Common myeloid progenitor, CD34-positive (primary cell): ENCODE measurements around the gene ADCY2.

Experiments
- CTCF ChIA-PET: fragments of 350-600 bp; sonication (Branson Sonifier 250); formaldehyde crosslinking; loops from one replicate; lab custom pipeline; 2021; ENCODE audit warnings: antibody characterized with exemption; lab: Charles Lee
- POLR2A ChIA-PET: fragments of 350-600 bp; sonication (Branson Sonifier 250); formaldehyde crosslinking; loops from one replicate; lab custom pipeline; 2021; ENCODE audit warnings: antibody characterized with exemption; lab: Charles Lee
- DNase-seq, 3 donors: peaks; one replicate each; pipeline versions ENCODE4 v3.0.0 to v3.0.0-alpha.2; 2013
- H3K27ac ChIP-seq, 2 experiments: 1 replicate in 1 of 2; 2 replicates in 1 of 2; pipeline ENCODE4 v1.7.0; 2013; ENCODE audit warnings: inconsistent platforms in 2 of 2, low read length in 2 of 2, mild to moderate bottlenecking in 2 of 2, low read depth in 1 of 2, moderate library complexity in 1 of 2; ENCODE audit not compliant: severe bottlenecking in 2 of 2, insufficient read depth in 1 of 2, poor library complexity in 1 of 2
- H3K27me3 ChIP-seq, 5 experiments: replicated peaks in 2 of 5; 1 replicate in 3 of 5; 2 replicates in 2 of 5; pipeline versions ENCODE4 v1.6.1 to v1.7.0; 2013; ENCODE audit warnings: low read length in 4 of 5, mild to moderate bottlenecking in 2 of 5, moderate library complexity in 2 of 5, inconsistent platforms in 1 of 5; ENCODE audit not compliant: insufficient read depth in 5 of 5, control insufficient read depth in 4 of 5
- H3K36me3 ChIP-seq, 4 experiments: 1 replicate in 2 of 4; 2 replicates in 2 of 4; pipeline versions ENCODE4 v1.6.1 to v1.7.0; 2013; ENCODE audit warnings: low read length in 3 of 4, control low read depth in 1 of 4, mild to moderate bottlenecking in 1 of 4; ENCODE audit not compliant: control insufficient read depth in 4 of 4, insufficient read depth in 4 of 4
- H3K4me1 ChIP-seq, 4 experiments: 1 replicate in 3 of 4; 2 replicates in 1 of 4; pipeline versions ENCODE4 v1.6.1 to v1.7.1; 2013; ENCODE audit warnings: low read length in 3 of 4, mild to moderate bottlenecking in 3 of 4, control low read depth in 1 of 4, inconsistent platforms in 1 of 4, moderate library complexity in 1 of 4; ENCODE audit not compliant: control insufficient read depth in 4 of 4, insufficient read depth in 4 of 4; ENCODE audit errors: control extremely low read depth in 1 of 4
- H3K4me3 ChIP-seq, 7 experiments: 1 replicate in 4 of 7; 2 replicates in 3 of 7; pipeline versions ENCODE4 v1.5.1 to v1.7.0; 2013; ENCODE audit warnings: mild to moderate bottlenecking in 7 of 7, low read length in 6 of 7, moderate library complexity in 6 of 7, inconsistent platforms in 2 of 7, low read depth in 2 of 7, control low read depth in 1 of 7; ENCODE audit not compliant: insufficient read depth in 4 of 7, control insufficient read depth in 1 of 7; ENCODE audit errors: extremely low read depth in 1 of 7
- H3K9me3 ChIP-seq, 5 experiments: 1 replicate in 4 of 5; 2 replicates in 1 of 5; pipeline versions ENCODE4 v1.6.1 to v1.7.1; 2013; ENCODE audit warnings: low read length in 4 of 5, mild to moderate bottlenecking in 2 of 5, inconsistent platforms in 1 of 5, low read depth in 1 of 5, moderate library complexity in 1 of 5; ENCODE audit not compliant: control insufficient read depth in 4 of 5, insufficient read depth in 2 of 5; ENCODE audit errors: control extremely low read depth in 1 of 5
- WGBS: methylation state at CpG from one replicate; pipeline ENCODE4 v1.1.5; 2013; ENCODE audit not compliant: insufficient coverage; 5-methylcytosine and 5-hydroxymethylcytosine counted together

The ADCY2 gene

GRCh38 chr5:7852542-7852941, 456.6 kb downstream of the ADCY2 start:
- Histone ChIP-seq H3K36me3 (no peaks in the 10 kb centered on the region), H3K27me3 (peaks cover 0 to 30% (median 24%) of the 10 kb centered on the region in 5 experiments), H3K4me3 (no peak overlapping the region), H3K27ac (no peak overlapping the region), H3K9me3 (no peaks in the 10 kb centered on the region), H3K4me1 (peaks cover 0 to 19% (median 14%) of the 10 kb centered on the region in 4 experiments)
- ChIA-PET POLR2A (no interaction called here), CTCF (interaction anchor here (1.5 kb wide), 1 partner anchor 14 kb away, joined by 3 read pairs; no protein-coding TSS in a partner anchor)
- peak in 2 of 3 donors; percentile 15 to 22 for DNase-seq
- 100% methylated on average over 1 of the region's 1 CpG for WGBS

- Histone ChIP-seq H3K4me3 (no peak overlapping the region), H3K27me3 (peaks cover 0 to 28% (median 22%) of the 10 kb centered on the region in 5 experiments), H3K9me3 (no peaks in the 10 kb centered on the region), H3K36me3 (no peaks in the 10 kb centered on the region), H3K4me1 (peaks cover 0 to 23% (median 18%) of the 10 kb centered on the region in 4 experiments), H3K27ac (no peak overlapping the region)
- DNase-seq: no peak
- CTCF ChIA-PET: no interaction called here
- WGBS: 100% methylated on average over 1 of the region's 2 CpGs
- POLR2A ChIA-PET: no interaction called here
Measured at GRCh38 chr5:7852988-7853387, 457.1 kb downstream of the ADCY2 start.

- Histone ChIP-seq H3K4me3 (no peak overlapping the region), H3K27ac (no peak overlapping the region), H3K9me3 (no peaks in the 10 kb centered on the region), H3K4me1 (peaks cover 3 to 21% (median 18%) of the 10 kb centered on the region in 4 experiments), H3K36me3 (peaks cover 0 to 19% (median 11%) of the 10 kb centered on the region in 4 experiments), H3K27me3 (peaks cover 0 to 8% (median 3%) of the 10 kb centered on the region in 5 experiments)
- ChIA-PET CTCF (interaction anchor here (0.9 to 2.8 kb wide), 5 partner anchors 9 to 109 kb away, joined by 3 to 9 read pairs (median 4); no protein-coding TSS in a partner anchor), POLR2A (no interaction called here)
- WGBS: 89% methylated on average over 2 of the region's 3 CpGs
- DNase-seq: no peak
Measured at GRCh38 chr5:7855611-7856010, 459.7 kb downstream of the ADCY2 start.

GRCh38 chr5:7856855-7857254, 460.9 kb downstream of the ADCY2 start:
- peak; percentile 53 to 80 (median 76) for DNase-seq
- no peak overlapping the region for H3K27ac ChIP-seq
- ChIA-PET CTCF (interaction anchor here (0.5 to 2.8 kb wide), 9 partner anchors 10 to 868 kb away, joined by 3 to 9 read pairs (median 4); partner anchors contain the start of genes FASTKD3 and MTRR), POLR2A (interaction anchor here (0.6 kb wide), 1 partner anchor 11 kb away, joined by 3 read pairs; no protein-coding TSS in a partner anchor)
- no CpG with 5 or more reads among the region's 2 CpGs for WGBS
- H3K36me3 ChIP-seq: peaks cover 4 to 28% (median 16%) of the 10 kb centered on the region in 4 experiments
- H3K4me1 ChIP-seq: peaks cover 3 to 15% (median 13%) of the 10 kb centered on the region in 4 experiments
- peaks cover 0 to 3% (median 0%) of the 10 kb centered on the region in 5 experiments for H3K27me3 ChIP-seq
- H3K9me3 ChIP-seq: no peaks in the 10 kb centered on the region
- no peak overlapping the region for H3K4me3 ChIP-seq

GRCh38 chr5:7857361-7857760, 461.4 kb downstream of the ADCY2 start:
- CTCF ChIA-PET: interaction anchor here (1.0 to 2.8 kb wide), 8 partner anchors 11 to 598 kb away, joined by 3 to 9 read pairs (median 4); partner anchors contain the start of genes FASTKD3 and MTRR

GRCh38 chr5:7857926-7858632, 462.1 kb downstream of the ADCY2 start:
- WGBS: 30% methylated on average over 7 of the region's 9 CpGs
- ChIA-PET CTCF (interaction anchor here (0.6 to 2.8 kb wide), 5 partner anchors 10 to 599 kb away, joined by 3 to 9 read pairs (median 6); partner anchors contain the start of genes FASTKD3 and MTRR), POLR2A (interaction anchor here (1.0 kb wide), 1 partner anchor 11 kb away, joined by 4 read pairs; the partner anchor contains the start of genes FASTKD3 and MTRR)
- Histone ChIP-seq H3K4me3 (peak overlapping the region in 1 of 7 experiments; percentile 3), H3K9me3 (no peaks in the 10 kb centered on the region), H3K4me1 (peaks cover 3 to 15% (median 13%) of the 10 kb centered on the region in 4 experiments), H3K27ac (no peak overlapping the region), H3K36me3 (peaks cover 6 to 39% (median 24%) of the 10 kb centered on the region in 4 experiments), H3K27me3 (peaks cover 0 to 3% (median 0%) of the 10 kb centered on the region in 5 experiments)
- peak; percentile 32 to 80 (median 75) for DNase-seq

More at GRCh38 chr5:7857361-7857760, 461.4 kb downstream of the ADCY2 start:
- Histone ChIP-seq H3K36me3 (peaks cover 6 to 32% (median 20%) of the 10 kb centered on the region in 4 experiments), H3K9me3 (no peaks in the 10 kb centered on the region), H3K27me3 (peaks cover 0 to 3% (median 0%) of the 10 kb centered on the region in 5 experiments), H3K4me3 (no peak overlapping the region), H3K4me1 (peaks cover 3 to 15% (median 13%) of the 10 kb centered on the region in 4 experiments), H3K27ac (no peak overlapping the region)
- no peak for DNase-seq
- WGBS: 79% methylated on average over 5 of the region's 5 CpGs
- POLR2A ChIA-PET: interaction anchor here (0.6 kb wide), 1 partner anchor 10 kb away, joined by 3 read pairs; no protein-coding TSS in a partner anchor
